NCI-H524 (cell line): Measurements from ENCODE around the gene JKAMP.

Source experiments
- DNase-seq, 2 experiments: peaks; one replicate each; lab custom pipeline; 2025; lab: John Stamatoyannopoulos, UW

JKAMP gene

GRCh38 chr14:59540852-59541251 lies 56.5 kb downstream of the JKAMP start:
- DNase-seq = no peak

GRCh38 chr14:59541731-59542130 lies 57.4 kb downstream of the JKAMP start:
- DNase-seq = no peak

- no peak for DNase-seq
Measured at GRCh38 chr14:59543873-59544272, 59.6 kb downstream of the JKAMP start.

GRCh38 chr14:59547310-59547709 lies 63.0 kb downstream of the JKAMP start:
- DNase-seq = no peak
